DOHH2 (cell line): ENCODE data around the gene SHB.

Source experiments
- CTCF ChIP-seq: fragments of 200-600 bp; sonication (generic); IDR thresholded peaks from one replicate; pipeline ENCODE4 v1.5.1; 2014; ENCODE audit warnings: antibody characterized with exemption, mild to moderate bottlenecking, low read depth, low read length; ENCODE audit not compliant: poor library complexity, severe bottlenecking
- EZH2phosphoT487 ChIP-seq: fragments of 200-600 bp; sonication (generic); IDR thresholded peaks from 2 replicates; pipeline ENCODE4 v1.6.1; 2017; ENCODE audit warnings: borderline replicate concordance, mild to moderate bottlenecking, antibody characterized with exemption, low read length, moderate library complexity, mixed read lengths

- no peak for TF ChIP-seq CTCF
- TF ChIP-seq EZH2phosphoT487 = no peak
These were observed 131.7 kb downstream of the SHB start for GRCh38 chr9:37937366-37937765.
